GM19351 (cell line): ENCODE results near the gene CCDC186.

Experiments used
- ATAC-seq: cut with Tn5 transposase; IDR thresholded peaks from one replicate; pipeline ENCODE4 v1.9.1; 2021; ENCODE audit warnings: mild to moderate bottlenecking, moderate library complexity; ENCODE audit not compliant: unreplicated experiment

The CCDC186 gene

GRCh38 chr10:114117728-114118127 lies 56.3 kb downstream of the CCDC186 start:
- ATAC-seq, result no peak

DNA sequence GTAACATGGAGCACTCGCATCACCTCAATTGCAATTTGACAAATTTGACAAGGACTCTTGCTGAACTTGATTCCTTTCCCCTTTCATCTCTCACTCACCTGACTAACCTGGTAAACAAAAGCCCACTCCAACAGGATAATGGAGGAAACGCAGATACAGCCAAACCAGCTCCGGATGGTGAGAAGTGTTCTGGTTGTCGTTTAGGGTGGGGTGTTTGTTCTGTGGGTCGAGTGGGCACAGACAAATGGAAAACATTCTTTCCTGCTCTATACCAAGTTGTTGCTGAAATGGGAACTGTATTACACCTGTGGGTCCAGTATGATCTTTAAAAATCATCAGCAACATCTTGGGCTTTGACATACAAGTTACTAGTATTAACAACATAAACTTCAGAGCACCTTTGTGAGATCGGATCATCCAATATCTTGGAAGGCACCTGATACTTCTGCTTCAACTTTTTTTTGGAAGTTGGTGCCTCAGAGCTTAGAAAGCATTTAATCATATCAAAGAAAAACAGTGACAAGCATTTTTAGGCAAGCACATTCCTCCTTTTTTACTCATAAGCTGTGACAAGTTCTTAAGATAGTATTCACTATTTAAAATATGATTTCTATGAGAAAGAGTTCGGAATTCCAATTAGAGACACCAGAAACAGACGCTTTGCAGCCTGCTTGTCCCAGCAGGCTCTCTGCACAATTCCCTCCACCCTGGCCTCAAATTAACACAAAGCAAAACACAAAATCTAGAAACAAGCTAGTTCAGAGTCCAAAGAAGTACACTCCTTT lies 58.1 kb downstream of the CCDC186 start:
- no peak for ATAC-seq

GRCh38 chr10:114110174-114110972 lies 63.6 kb downstream of the CCDC186 start:
- no peak for ATAC-seq

DNA sequence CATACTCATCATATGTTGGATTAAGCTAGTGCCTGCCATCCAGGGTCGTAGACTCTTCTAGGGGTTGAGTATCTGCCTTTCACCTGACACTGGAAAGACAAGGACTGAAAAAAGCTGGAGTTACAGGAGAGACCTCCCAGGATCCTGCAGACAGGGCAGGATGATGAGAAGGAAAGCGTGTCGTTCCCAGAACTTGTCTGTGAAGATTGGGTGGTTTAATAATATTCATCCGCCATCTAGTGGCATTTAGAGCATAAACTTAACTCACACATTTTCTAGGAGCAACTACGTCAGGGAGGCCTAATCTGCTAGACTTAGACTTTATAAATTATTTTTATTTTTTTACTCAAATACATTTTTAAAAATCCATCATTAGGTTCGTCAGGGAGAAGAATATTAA lies 70.7 kb downstream of the CCDC186 start:
- ATAC-seq, result peak; percentile 50

DNA sequence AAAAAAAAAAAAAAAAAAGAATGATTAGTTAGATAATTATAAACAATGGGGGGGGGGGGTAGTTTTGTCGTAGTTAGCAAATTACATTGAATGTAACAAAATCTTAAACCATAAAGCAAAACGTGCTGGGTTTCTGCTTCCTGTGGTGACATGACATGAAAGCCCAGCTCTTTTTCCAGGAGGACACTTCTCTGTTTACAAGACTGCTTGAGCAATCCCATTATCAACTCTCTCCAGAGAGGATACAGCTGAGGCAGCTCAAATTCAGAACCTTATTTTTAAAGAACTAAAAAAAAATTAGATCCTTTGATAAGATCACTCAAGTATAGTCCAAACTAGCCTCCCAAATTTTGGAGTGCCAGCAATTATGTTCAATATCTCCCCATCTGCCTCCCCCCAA lies 71.7 kb downstream of the CCDC186 start:
- no peak for ATAC-seq

GRCh38 chr10:114100848-114101741 lies 72.9 kb downstream of the CCDC186 start:
- ATAC-seq, result no peak

DNA sequence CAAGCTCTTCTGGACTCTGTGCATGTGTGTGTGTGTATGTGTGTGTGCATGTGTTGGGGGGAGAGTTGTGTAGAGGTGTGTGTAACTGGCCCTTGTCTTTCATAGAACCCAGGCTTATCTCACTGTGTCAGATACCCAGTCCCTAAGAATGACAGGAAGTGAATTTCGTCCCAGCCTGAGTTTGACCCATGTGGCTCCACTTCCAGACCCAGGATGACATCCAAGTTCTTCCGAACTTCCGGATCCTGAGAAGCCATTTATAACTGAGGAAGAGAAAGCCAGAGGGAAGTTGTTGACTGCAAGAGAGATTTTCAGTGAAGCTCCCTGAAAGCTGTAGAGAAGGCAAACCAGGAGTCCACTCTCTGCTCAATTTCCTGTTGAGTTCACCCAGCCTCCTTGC lies 77.1 kb downstream of the CCDC186 start:
- no peak for ATAC-seq

DNA sequence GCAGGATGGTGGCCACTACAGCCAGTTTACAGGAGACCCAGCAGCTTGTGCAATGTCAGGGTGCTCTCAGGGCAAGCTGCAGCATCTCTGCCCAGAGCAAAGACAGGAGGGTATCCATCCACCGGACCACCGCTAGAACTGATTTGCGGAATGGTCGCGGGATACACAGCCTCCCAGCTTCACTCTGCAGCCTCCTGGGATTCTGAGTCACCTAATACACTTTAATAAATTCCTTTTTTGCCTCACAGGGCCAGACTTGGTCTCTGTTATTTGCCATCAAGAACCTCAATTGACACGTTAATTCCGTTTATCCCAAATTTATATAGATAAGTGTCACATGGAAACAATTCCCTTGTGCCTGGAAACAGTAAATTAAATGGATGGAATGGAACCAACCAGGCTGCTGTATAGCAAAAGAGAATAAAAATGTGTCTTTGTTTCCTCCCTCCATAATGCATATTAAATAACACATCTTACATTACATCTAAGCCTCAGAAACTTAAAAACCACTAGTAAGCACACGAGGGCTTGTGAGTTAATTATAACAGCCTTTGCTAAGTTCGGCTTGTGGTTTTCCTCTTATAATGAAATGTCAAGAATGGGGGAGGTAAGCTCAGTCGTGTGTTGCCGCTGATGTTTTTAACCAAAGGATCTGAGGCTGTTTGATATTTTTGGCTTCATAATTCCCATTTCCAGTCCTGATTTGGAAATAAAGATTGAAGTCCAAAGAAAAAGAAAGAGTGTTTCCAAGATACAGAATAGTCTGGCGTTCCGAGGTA lies 78.3 kb downstream of the CCDC186 start:
- ATAC-seq, result peak; percentile 58

- peak; percentile 54 for ATAC-seq
Observed at GRCh38 chr10:114094795-114095194, 79.2 kb downstream of the CCDC186 start.

GRCh38 chr10:114087655-114088054 lies 86.3 kb downstream of the CCDC186 start:
- no peak for ATAC-seq

GRCh38 chr10:114087255-114087654 lies 86.7 kb downstream of the CCDC186 start:
- ATAC-seq, result no peak

GRCh38 chr10:114084215-114084614 lies 89.8 kb downstream of the CCDC186 start:
- no peak for ATAC-seq

DNA sequence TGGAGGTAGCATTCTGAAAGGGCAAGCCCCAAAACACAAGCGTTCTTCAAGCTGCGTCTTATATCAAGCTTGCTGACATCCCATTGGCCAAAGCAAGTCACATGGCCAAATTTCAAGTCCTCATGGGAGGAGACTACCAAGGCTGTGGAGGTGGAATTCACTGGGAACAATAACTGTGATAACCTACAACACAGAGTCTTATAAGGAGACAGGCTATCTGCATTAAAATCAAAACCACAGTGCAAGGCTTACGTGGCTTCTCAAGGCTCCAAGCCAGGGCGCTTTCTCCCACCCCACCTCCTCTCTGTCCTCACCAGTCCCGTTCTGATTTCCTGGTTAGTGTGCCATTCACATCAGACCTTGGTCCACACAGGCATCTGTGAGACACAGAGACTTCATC lies 91.0 kb downstream of the CCDC186 start:
- ATAC-seq, result no peak

DNA sequence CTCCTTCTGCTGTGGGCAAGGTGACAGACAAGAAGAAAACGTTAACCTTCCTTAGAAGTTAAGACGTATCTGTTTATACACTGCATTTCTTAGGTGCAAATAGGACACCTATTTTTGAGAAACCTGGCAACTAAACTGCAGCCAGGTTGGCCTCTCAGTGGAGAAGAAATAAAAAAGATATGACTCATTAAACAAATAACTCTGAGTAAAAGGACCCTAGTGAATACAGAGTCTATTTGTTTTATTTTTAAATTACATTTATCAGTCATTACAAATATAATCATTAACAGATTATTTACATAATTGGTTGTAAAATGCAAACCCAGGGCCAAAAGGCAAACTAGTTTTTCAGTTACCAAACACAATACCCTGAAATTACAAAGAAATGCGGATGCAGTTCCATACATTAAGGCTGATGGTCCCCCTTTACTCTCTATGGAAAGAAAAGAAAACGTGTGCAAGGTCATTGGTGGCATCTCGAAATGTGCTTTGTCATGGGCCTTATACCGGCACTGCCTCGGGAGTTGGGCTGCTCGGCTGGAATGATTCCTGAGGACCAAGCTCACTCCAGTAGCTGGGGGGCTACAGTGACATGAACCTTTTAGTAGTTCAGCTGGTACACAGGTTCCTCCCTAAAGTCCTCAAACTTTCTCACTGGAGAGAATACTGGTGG lies 92.0 kb downstream of the CCDC186 start:
- ATAC-seq, result no peak

- ATAC-seq, result no peak
Observed at GRCh38 chr10:114079421-114079820, 94.6 kb downstream of the CCDC186 start.

DNA sequence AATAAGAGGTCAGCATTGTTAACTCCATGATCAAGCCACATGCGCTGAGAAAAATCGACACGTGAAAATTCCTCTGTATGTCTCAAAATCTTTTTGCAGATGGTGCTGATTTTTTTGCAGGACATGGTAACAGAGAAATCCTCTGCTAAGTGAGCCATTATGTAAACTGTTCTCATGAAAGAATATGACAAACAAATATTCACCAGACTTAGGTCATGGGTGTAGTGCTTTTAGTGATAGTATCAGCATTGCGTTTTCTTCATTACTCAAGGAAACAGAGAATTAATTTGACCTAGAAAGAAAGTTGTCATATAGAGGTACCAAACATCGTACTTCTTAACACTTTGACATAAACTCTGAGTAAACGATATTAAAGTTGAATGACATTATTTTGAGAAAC lies 95.7 kb downstream of the CCDC186 start:
- ATAC-seq, result no peak

DNA sequence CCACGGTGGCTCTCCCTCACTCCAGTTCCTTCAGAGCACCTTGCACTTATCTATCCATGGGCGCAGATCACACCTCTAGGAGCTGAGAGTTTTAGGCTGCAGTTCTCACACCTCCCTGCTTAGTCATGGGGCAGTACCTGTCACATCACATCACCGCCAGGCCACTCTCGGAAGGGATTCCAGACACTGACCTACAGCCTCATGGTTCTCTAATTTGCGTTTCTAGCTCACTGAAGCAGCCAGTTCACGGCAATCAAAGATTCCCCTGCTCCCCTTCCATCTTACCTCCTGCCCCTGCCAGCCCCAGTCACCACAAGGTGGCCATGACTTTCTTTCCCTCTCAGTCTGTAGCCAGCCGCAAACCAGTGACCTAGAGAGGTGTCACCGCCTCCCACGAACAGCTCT lies 96.2 kb downstream of the CCDC186 start:
- ATAC-seq, result peak; percentile 88

GRCh38 chr10:114077347-114077746 lies 96.7 kb downstream of the CCDC186 start:
- ATAC-seq, result no peak

DNA sequence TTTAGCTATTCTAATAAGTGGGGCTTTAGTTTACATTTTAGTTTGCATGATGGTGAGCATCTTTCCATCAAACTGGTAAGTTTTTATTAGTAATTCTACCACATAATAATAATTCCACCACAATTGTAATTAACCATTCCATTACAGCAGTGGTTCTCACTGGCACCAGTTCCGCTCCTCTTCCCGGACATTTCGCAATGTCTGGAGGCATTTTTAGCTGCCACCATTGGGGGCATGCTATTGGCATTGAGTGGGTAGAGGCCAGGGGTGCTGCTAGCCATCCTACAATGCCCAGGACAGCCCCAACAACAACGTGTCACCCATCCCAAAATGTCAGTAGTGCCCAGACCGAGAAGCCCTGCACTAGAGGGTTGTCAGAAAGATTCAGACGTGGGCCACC lies 98.9 kb downstream of the CCDC186 start:
- no peak for ATAC-seq
